PC-9 (cell line): ENCODE measurements around the gene ST6GALNAC1.

Experiments
- EZH2 ChIP-seq: fragments of 200-600 bp; sonication (generic); IDR thresholded peaks from 2 replicates; pipeline ENCODE4 v1.8.0; 2017; ENCODE audit warnings: antibody characterized with exemption, low read depth
- TF ChIP-seq, protein P1 (sequence below): fragments of 200-600 bp; sonication (generic); conservative IDR thresholded peaks from 2 replicates; pipeline ENCODE4 v1.6.1; 2017; ENCODE audit warnings: mixed run types, antibody characterized with exemption, mild to moderate bottlenecking, moderate library complexity

GRCh38 chr17:76614912-76615617, 28.5 kb downstream of the ST6GALNAC1 start:
- TF ChIP-seq, protein P1, sequence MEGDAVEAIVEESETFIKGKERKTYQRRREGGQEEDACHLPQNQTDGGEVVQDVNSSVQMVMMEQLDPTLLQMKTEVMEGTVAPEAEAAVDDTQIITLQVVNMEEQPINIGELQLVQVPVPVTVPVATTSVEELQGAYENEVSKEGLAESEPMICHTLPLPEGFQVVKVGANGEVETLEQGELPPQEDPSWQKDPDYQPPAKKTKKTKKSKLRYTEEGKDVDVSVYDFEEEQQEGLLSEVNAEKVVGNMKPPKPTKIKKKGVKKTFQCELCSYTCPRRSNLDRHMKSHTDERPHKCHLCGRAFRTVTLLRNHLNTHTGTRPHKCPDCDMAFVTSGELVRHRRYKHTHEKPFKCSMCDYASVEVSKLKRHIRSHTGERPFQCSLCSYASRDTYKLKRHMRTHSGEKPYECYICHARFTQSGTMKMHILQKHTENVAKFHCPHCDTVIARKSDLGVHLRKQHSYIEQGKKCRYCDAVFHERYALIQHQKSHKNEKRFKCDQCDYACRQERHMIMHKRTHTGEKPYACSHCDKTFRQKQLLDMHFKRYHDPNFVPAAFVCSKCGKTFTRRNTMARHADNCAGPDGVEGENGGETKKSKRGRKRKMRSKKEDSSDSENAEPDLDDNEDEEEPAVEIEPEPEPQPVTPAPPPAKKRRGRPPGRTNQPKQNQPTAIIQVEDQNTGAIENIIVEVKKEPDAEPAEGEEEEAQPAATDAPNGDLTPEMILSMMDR: no peak
- TF ChIP-seq EZH2: no peak
